IPS DF 6.9 (cell line): ENCODE measurements around the gene SP4.
A peak's percentile ranks its signal among the peaks of the same experiment; 100 is the strongest.

Experiments
- DNase-seq: peaks from one replicate; pipeline ENCODE4 v3.0.0-alpha.2; 2013; ENCODE audit warnings: low read depth, low spot score
- H3K27ac ChIP-seq: one replicate; pipeline ENCODE4 v1.5.1; 2013; ENCODE audit warnings: low read length, control low read depth
- H3K27me3 ChIP-seq: 2 replicates; pipeline ENCODE4 v1.6.1; 2013; ENCODE audit warnings: mild to moderate bottlenecking, low read length; ENCODE audit not compliant: control insufficient read depth, insufficient read depth
- H3K36me3 ChIP-seq: 2 replicates; pipeline ENCODE4 v1.6.1; 2013; ENCODE audit warnings: low read length; ENCODE audit not compliant: control insufficient read depth, insufficient read depth
- H3K4me1 ChIP-seq: 2 replicates; pipeline ENCODE4 v1.6.1; 2013; ENCODE audit warnings: low read length; ENCODE audit not compliant: control insufficient read depth, insufficient read depth
- H3K4me3 ChIP-seq: 2 replicates; pipeline ENCODE4 v1.5.1; 2013; ENCODE audit warnings: mild to moderate bottlenecking, low read length
- H3K9me3 ChIP-seq: 2 replicates; pipeline ENCODE4 v1.6.1; 2013; ENCODE audit warnings: low read length, inconsistent platforms; ENCODE audit not compliant: control insufficient read depth, insufficient read depth
- WGBS: extraction: QIAGEN DNeasy Blood & Tissue Kit; methylation state at CpG from one replicate; pipeline ENCODE4 v1.1.7; 2013; ENCODE audit warnings: mixed read lengths, missing lambda C conversion rate; ENCODE audit not compliant: insufficient read length, insufficient coverage; 5-methylcytosine and 5-hydroxymethylcytosine counted together

SP4 gene

GRCh38 chr7:21417647-21418046, 10.2 kb upstream of the SP4 start:
- no peaks in the 10 kb centered on the region for H3K9me3 ChIP-seq
- no peaks in the 10 kb centered on the region for H3K27me3 ChIP-seq
- no CpG with 5 or more reads among the region's 4 CpGs for WGBS
- no peak for DNase-seq
- H3K36me3 ChIP-seq, result no peaks in the 10 kb centered on the region
- no peak overlapping the region for H3K4me3 ChIP-seq
- H3K4me1 ChIP-seq, result no peaks in the 10 kb centered on the region
- no peak overlapping the region for H3K27ac ChIP-seq

- H3K27me3 ChIP-seq, result no peaks in the 10 kb centered on the region
- peaks cover 6% of the 10 kb centered on the region; the same call in 1 of the 2 replicates for H3K4me1 ChIP-seq
- no peaks in the 10 kb centered on the region for H3K36me3 ChIP-seq
- H3K27ac ChIP-seq, result no peak overlapping the region
- H3K4me3 ChIP-seq, result no peak overlapping the region
- no peak for DNase-seq
- no peaks in the 10 kb centered on the region for H3K9me3 ChIP-seq
Measured at GRCh38 chr7:21422751-21423150, 5.1 kb upstream of the SP4 start.

- no CpG with 5 or more reads among the region's 10 CpGs for WGBS
- no peaks in the 10 kb centered on the region for H3K9me3 ChIP-seq
- peaks cover 6% of the 10 kb centered on the region; the same call in 1 of the 2 replicates for H3K4me1 ChIP-seq
Measured at GRCh38 chr7:21425290-21425689, 2.6 kb upstream of the SP4 start.

GRCh38 chr7:21426286-21427181, 1.3 kb upstream of the SP4 start:
- no CpG with 5 or more reads among the region's 35 CpGs for whole genome bisulfite sequencing
- no peaks in the 10 kb centered on the region for H3K27me3 ChIP-seq
- no peak overlapping the region for H3K27ac ChIP-seq
- peaks cover 3% of the 10 kb centered on the region; the same call in 1 of the 2 replicates for H3K36me3 ChIP-seq
- peaks cover 6% of the 10 kb centered on the region; the same call in 1 of the 2 replicates for H3K4me1 ChIP-seq
- DNase-seq, result peak; percentile 25
- H3K4me3 ChIP-seq, result peak overlapping the region; percentile 6; the same call in 1 of the 2 replicates
- no peaks in the 10 kb centered on the region for H3K9me3 ChIP-seq

More at GRCh38 chr7:21425290-21425689, 2.6 kb upstream of the SP4 start:
- H3K4me3 ChIP-seq, result no peak overlapping the region
- no peak for DNase-seq
- H3K27me3 ChIP-seq, result no peaks in the 10 kb centered on the region
- peaks cover 3% of the 10 kb centered on the region; the same call in 1 of the 2 replicates for H3K36me3 ChIP-seq
- no peak overlapping the region for H3K27ac ChIP-seq

GRCh38 chr7:21427182-21427870, 557 bp upstream of the SP4 start:
- Histone ChIP-seq H3K9me3 (no peaks in the 10 kb centered on the region), H3K27me3 (no peaks in the 10 kb centered on the region), H3K36me3 (peaks cover 3% of the 10 kb centered on the region; the same call in 1 of the 2 replicates), H3K4me1 (peaks cover 6% of the 10 kb centered on the region; the same call in 1 of the 2 replicates), H3K27ac (no peak overlapping the region), H3K4me3 (peak overlapping the region; percentile 69; the same call in 1 of the 2 replicates)
- WGBS, result no CpG with 5 or more reads among the region's 57 CpGs
- DNase-seq, result peak; percentile 92

GRCh38 chr7:21428659-21428941, 717 bp downstream of the SP4 start:
- WGBS, result no CpG with 5 or more reads among the region's 5 CpGs
- H3K9me3 ChIP-seq, result no peaks in the 10 kb centered on the region
- peaks cover 3% of the 10 kb centered on the region; the same call in 1 of the 2 replicates for H3K36me3 ChIP-seq
- no peaks in the 10 kb centered on the region for H3K27me3 ChIP-seq
- H3K27ac ChIP-seq, result no peak overlapping the region
- H3K4me3 ChIP-seq, result peak overlapping the region; percentile 69; the same call in 1 of the 2 replicates
- DNase-seq, result no peak
- H3K4me1 ChIP-seq, result peaks cover 6% of the 10 kb centered on the region; the same call in 1 of the 2 replicates

GRCh38 chr7:21429021-21429420, 1.1 kb downstream of the SP4 start:
- Histone ChIP-seq H3K9me3 (no peaks in the 10 kb centered on the region), H3K4me1 (peaks cover 6% of the 10 kb centered on the region; the same call in 1 of the 2 replicates), H3K27me3 (no peaks in the 10 kb centered on the region), H3K4me3 (peak overlapping the region; percentile 69; the same call in 1 of the 2 replicates), H3K36me3 (peaks cover 3% of the 10 kb centered on the region; the same call in 1 of the 2 replicates), H3K27ac (no peak overlapping the region)
- WGBS, result no CpG with 5 or more reads among the region's 3 CpGs
- DNase-seq, result no peak

- DNase-seq, result no peak
- peaks cover 6% of the 10 kb centered on the region; the same call in 1 of the 2 replicates for H3K4me1 ChIP-seq
Measured at GRCh38 chr7:21429786-21430574, 2.1 kb downstream of the SP4 start.

GRCh38 chr7:21430575-21430954, 2.7 kb downstream of the SP4 start:
- H3K4me3 ChIP-seq, result no peak overlapping the region
- peaks cover 4% of the 10 kb centered on the region; the same call in 1 of the 2 replicates for H3K4me1 ChIP-seq
- WGBS, result no CpG with 5 or more reads among the region's 3 CpGs
- DNase-seq, result no peak
- H3K36me3 ChIP-seq, result peaks cover 3% of the 10 kb centered on the region; the same call in 1 of the 2 replicates
- no peak overlapping the region for H3K27ac ChIP-seq
- H3K27me3 ChIP-seq, result no peaks in the 10 kb centered on the region
- H3K9me3 ChIP-seq, result no peaks in the 10 kb centered on the region

More at GRCh38 chr7:21429786-21430574, 2.1 kb downstream of the SP4 start:
- no CpG with 5 or more reads among the region's 8 CpGs for WGBS
- Histone ChIP-seq H3K36me3 (peaks cover 3% of the 10 kb centered on the region; the same call in 1 of the 2 replicates), H3K4me3 (no peak overlapping the region), H3K9me3 (no peaks in the 10 kb centered on the region), H3K27me3 (no peaks in the 10 kb centered on the region), H3K27ac (no peak overlapping the region)
